ENCODE results near the gene HSFX3.
"Not testable (repeated sequence)": the region's sequence is repeated elsewhere in the genome, so short reads cannot be mapped to it uniquely, and the experiment has no call there.

Gene HSFX3

DNA sequence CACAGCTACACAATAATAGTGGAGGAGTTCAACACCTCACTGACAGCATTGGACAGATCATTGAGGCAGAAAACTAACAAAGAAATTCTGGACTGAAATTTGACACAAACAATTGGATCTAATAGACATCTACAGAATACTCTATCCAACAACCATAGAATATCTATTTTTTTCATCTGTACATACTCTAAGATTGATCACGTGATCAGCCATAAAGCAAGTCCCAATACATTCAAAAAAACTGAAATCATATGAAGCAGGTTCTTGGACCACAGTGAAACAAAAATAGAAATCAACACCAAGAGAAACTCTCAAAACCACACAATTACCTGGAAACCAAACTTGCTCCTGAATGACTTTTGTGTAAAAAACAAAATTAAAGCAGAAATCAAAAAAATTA lies 32.4 kb downstream of the HSFX3 start:
- no peak for DNase-seq (ENCODE audit: low spot score)

DNA sequence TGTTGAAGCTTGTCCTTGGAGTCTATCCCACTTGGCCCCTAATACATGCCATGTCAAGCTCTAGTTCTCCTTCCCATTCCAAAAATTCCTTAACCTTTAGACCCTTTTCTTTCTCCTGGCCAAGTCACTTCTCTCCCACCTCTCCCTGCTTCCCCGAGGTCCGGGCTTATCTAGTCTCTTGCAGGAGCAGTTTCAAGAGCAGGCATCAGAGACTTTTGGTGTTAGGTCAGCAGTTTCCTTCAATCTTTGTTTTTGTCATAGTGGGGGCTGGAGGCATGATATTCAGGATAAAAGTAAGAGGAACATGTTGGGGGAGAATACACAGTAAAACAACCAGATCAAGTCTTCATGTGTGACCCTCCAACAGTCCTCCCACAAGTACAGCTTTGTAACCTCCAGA lies 33.1 kb downstream of the HSFX3 start:
- DNase-seq (ENCODE audit: low spot score) = no peak

DNA sequence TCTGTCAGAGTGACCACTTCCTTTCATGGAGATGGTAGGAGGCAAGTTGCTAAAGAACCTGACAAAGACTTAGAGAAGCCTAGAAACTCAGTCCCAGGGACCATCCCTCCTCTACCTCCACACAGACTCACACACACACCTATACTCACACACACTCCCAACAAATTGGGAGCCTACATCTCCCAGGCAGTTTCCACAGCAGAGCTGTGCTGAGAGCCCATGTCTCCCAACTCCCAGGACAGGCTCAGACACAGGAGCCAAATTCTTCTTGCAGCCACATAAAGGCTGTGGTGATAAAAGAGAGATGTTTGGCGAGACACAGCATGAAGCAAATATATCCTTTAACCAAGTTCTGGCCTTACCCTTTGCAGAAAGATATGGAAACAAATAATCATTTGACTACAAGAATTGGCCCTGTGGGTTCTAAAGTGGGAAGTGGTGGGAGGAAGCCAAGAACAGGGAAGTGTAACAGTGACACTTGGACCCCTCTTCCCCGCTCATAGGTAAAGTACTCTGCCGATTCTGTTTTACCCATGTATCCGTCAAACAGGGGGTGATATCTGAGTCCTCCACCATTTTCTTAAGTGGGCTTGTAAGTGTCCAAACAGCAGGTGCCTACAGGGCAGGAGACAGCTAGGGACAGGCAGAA lies 33.6 kb downstream of the HSFX3 start:
- DNase-seq (ENCODE audit: low spot score) = no peak

DNA sequence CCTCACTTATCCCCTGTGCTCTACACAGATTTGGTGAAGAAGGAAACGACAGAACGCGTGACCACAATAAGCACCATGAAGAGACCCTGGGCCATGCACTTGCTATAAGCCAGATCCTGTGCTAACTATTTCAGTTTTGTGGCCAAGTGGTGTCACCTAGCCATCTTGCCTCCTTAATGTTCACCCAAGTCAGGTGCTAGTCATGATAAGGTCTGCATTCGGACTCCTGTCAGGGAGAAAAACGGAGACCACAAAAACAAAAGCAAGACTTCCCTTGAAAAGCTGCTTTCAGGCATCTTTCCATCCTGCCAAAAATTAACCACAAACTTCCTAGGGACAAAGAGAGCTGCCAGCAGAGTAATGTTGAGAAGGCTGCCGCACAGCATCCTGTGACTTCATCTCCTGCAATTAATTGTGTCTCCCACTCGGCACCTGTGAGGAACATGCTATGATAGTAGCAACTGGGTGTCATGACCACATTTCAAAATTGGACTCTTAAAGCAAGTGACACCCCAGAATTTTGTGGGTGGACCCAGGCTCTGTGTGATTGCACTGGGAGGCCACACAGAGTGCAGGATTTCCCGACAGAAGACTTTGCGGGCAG lies 35.8 kb downstream of the HSFX3 start:
- no peak for DNase-seq (ENCODE audit: low spot score)

DNA sequence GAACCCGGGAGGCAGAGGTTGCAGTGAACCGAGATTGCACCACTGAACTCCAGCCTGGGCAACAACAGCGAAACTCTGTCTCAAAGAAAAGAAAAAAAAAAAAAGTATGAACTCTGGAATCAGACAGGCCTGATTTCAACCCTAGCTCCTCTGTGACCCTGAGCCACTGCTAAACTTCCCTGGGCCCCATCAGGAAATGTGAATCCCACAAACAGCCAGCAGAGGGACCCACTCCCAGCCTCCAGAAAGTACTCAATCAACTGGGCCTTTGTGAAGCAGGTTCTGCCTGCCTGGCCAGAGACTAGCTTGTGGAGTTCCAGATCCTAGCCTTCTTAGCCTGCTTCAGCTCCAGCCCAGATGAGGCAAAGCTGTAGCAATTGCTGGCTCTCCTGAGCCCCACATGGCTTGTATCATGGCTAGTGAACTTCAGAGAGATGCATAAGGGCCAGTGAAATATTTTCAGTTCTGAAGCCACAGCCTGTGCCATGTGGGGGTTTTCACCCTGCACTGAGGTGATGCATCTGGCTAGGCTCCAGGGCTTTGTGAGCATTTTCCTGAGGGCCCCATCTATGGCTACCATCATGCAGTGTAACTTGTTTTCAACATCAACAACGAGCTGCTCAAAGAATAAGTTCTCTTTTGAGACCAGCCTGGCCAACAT lies 37.4 kb downstream of the HSFX3 start:
- no peak for DNase-seq (ENCODE audit: low spot score)

DNA sequence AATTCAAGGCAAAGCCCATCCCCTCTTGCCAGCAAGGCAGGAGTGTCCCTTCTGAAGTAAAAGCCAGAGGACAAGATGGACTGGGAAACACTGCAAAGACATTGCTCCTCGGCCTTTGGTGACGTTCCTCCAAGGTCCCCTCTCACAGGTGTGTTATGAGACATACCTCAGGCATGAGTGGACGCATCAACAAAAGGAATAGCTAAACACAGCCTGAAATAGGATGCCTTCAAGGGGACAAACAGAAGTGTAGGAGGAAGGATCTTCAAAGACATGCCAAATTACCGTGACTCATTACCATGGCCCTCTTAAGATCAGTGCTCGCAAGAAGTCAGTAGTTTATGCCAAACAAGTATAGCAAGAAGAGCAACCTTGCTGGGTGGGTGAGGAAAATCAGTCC lies 38.6 kb downstream of the HSFX3 start:
- no peak for DNase-seq (ENCODE audit: low spot score)

DNA sequence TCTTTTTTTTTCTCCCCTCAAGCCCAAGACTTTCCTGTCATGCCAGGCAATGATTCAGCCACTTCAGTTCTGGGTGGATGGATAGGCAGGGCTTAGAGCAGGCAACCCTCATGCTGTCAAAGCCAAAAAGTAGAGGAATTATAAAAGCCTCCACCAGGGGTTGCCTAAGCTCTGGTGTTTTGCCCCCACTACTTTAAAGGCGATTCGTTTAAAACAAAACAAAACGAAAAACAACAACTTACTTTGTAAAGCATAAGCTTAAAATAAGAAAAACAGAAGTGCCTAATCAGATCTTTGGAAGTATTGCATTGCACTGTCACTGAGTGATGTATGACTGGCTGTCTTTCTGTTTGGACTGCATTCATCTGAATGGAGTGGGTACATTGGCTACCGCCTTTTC lies 39.3 kb downstream of the HSFX3 start:
- DNase-seq (ENCODE audit: low spot score) = no peak

DNA sequence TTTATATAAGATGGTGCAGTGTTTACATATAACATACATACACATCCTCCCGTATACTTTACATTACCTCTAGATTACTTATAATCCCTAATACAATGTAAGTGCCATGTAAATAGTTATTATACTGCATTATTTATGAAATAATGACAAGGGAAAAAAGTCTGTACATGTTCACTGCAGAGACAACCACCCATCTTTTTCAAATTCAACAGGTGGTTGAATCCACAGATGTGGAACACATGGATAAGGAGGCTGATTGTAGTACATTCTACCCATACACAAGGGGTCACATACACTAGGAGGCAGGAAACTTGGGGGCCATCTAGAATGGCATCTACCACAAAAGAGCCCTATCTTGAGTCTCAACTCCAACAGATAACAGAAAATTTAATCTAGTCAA lies 41.3 kb downstream of the HSFX3 start:
- DNase-seq (ENCODE audit: low spot score) = no peak

DNA sequence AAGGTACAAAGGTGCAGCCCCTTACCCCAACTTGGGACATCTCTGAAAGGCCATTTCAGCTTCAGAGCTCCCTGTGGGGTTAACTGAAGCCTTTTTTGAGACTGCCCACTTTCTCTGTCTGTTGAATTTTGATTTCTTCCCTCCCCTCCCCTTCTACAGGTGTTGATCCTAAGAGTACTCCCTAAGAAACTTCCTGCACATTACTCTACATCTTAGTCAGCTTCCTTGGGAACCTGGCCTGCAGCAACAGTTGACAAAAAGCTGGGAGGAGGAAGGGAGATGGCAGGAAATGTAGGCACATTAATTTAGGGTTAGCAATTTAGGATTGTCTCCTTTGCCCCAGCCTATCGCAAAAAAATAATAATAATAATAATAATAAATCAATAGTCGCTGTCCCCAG lies 43.4 kb downstream of the HSFX3 start:
- DNase-seq (ENCODE audit: low spot score) = no peak

DNA sequence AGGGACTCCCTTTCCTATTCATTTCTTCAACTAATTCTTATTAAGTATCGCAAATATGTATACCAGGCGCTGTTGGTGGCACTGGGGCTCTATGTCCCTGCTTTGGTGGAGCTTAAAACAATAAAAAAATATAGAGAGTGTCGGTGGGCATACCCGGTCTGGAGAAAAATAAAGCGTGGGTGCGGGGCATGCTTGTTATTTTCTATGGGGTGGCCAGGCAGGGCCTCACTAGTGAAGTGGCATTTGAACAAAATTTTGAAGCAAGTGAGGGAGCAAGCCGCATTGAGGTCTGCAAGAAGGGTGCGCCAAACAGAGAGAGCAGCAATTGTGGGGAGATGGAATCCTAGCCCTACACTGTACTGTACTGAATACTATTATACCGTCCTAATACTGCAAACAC lies 44.1 kb downstream of the HSFX3 start:
- DNase-seq (ENCODE audit: low spot score) = no peak

DNA sequence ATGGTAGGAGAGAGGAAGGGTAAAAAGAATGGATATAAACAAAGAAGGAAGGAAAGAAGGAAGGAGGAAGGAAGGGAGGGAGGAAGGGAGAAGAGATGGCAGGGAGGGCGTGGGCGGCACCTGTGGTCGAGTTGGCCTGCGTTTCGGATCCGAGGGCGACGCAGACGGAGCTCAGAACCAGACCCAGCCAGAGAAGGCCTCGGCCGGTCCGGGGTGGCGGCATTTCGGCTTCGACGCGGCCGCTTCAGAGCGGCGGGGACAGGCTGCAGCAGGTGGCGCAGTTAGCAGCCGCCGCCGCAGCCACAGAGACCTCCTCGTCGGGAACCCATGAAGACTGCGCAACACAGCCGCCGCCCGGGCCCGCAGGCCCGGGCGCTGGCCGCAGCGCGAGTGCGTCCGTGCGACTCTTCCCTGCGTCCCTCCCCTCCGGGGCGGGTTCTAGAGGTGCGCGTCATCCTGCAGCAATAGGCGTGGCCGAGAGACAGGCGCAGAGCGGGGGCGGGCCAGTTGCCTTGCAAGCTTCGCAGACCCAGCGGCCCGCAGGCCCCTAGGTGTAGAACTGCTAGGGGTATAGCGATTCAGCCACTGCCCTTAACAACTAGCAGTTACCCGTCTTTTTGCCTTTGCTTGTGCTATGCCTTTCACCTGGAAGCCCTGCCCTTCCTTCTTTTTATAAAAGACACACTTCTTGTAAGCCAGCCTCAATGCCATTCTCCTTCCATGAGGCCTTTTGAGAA lies 44.6 kb downstream of the HSFX3 start, which contains the start of gene IDS:
Gene IDS (minus strand): TSS at position 392 of the 737 bp plus-strand sequence. CDS start 169 bp downstream, at position 223.
- peak; percentile 84 for DNase-seq (ENCODE audit: low spot score)

DNA sequence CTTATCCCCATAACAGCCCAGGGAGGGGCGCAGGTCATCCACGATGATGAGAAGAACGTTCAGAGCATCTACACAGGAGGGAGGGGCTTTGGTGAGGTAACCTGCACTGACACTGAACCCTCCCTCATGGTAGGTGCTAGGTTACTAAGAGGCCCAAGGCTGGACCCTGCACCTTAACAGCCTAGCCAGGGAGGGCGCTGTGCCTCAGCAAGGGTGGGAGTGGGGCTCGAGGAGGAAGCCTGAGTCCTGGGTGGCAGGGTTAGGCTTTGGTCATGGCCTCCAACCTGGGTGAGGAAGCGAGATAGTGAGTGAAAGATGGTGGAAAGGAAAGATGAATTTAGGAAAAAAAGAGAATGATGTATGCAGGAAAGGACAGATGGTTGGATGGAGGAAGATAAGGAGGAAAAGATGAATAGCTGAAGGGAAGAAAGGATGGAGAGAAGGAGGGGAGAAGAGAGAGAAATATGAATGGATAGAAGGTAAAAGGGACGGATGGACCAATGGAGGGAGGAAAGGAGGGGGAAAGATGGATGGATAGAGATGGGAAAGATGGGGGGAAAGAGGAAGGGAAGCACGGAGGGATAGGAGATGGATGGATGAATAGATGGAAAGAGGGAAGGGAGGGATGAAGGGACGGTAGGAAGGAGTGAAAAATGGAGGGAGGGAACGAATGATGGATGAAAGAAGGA lies 45.4 kb downstream of the HSFX3 start:
- DNase-seq (ENCODE audit: low spot score) = no peak

DNA sequence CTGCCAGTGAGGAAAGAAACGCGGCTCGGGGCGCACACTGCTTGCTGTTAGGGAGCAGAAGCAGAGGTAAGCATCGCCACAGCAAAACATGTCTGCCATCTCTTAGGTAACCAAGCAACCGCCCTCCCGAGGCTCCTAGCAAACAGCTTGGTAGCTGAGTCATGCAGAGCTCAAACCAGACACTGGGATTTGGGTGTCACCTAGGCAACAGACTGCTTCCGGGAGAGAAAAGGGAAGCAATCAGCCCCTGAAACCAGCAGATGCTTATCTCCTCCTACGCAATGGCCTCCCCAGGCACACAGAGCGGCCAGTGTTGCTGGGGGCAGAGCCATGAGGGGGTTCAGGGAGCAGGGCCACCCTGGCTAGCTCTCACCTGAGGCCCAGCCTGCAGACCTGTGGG lies 46.3 kb downstream of the HSFX3 start:
- DNase-seq (ENCODE audit: low spot score) = not testable (repeated sequence)

DNA sequence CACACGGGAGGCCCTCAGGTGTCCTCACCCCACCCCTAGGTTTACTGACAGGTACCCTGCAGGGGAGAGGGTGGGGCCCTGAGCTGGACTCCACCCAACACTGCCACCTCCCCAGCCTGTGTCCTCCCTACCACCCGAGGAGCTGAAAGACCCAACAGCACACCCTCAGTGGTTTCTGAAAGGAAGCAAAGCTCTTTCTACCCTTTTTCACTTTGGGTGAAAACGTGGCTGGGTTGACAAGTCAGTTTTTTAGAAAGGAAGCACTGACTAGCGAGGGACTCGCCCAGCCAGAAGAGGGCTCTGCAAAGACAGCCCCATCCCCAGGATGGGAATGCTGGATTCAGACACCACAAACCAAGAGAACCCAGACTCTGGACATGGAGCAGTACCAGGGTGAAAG lies 46.8 kb downstream of the HSFX3 start:
- not testable (repeated sequence) for DNase-seq (ENCODE audit: low spot score)

DNA sequence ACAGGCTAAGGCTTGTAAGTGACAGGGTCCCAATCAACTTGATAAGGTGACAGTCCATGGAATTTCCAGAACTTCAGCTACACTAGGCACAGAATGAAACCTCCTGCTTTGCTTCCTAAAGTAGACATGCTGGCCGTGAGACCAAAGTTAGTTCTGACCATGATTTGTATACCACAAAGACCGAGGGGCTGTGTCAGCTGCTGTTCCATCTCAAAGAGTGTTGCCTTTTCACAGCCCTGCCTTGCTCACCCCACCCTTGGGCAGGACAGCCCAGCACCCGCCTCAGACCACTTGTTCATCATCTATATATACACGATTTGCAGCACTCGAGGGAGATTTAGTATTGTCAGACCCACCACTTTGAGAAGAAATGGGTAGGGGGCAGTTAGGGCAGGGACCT lies 50.0 kb downstream of the HSFX3 start:
- no peak for DNase-seq (ENCODE audit: low spot score)

DNA sequence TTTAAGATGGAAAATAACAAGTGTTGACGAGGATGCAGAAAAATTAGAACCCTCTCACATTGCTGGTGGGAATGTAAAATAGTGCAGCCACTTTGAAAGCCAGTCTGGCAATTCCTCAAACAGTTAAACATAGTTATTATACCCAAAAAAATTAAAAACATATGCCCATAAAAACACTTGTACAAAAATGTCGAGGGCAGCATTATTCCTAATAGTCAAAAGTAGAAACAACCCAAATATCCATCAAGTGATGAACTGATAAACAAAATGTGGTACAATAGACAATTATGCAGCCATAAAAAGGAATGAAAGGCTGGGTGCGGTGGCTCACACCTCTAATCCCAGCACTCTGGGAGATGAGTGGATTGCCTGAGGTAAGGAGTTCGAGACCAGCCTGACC lies 51.0 kb downstream of the HSFX3 start:
- DNase-seq (ENCODE audit: low spot score) = no peak
